SK-N-SH treated with all-trans-retinoic acid at 6 μM for 48 hours (cell line): ENCODE data around the gene UCP2.

Experiments used
- ATAC-seq: fragments of 200-7000 bp; cut with Tn5 transposase; 3 replicates; pipeline ENCODE4 v1.9.1; 2020; ENCODE audit warnings: mild to moderate bottlenecking, moderate library complexity
- ARNTL ChIP-seq: fragments of 450-650 bp; formaldehyde crosslinking; IDR thresholded peaks from 2 replicates; pipeline ENCODE4 v1.5.0; 2020; ENCODE audit warnings: low read depth, mild to moderate bottlenecking, moderate library complexity, borderline replicate concordance
- BACH2 ChIP-seq: fragments of 250-450 bp; sonication (Bioruptor Pico); IDR thresholded peaks from 2 replicates; pipeline ENCODE4 v1.9.0; 2021; ENCODE audit warnings: mild to moderate bottlenecking, borderline replicate concordance
- CSDC2 ChIP-seq: fragments of 250-450 bp; sonication (Bioruptor Pico); IDR thresholded peaks from 2 replicates; pipeline ENCODE4 v1.5.0; 2020; ENCODE audit warnings: mild to moderate bottlenecking, moderate library complexity
- ESRRG ChIP-seq: fragments of 250-450 bp; sonication (Bioruptor Pico); IDR thresholded peaks from 2 replicates; pipeline ENCODE4 v1.6.1; 2021; ENCODE audit warnings: mild to moderate bottlenecking
- GLIS3 ChIP-seq: fragments of 250-450 bp; sonication (Bioruptor Pico); IDR thresholded peaks from 2 replicates; pipeline ENCODE4 v1.5.0; 2020; ENCODE audit warnings: mild to moderate bottlenecking, moderate library complexity
- ISL1 ChIP-seq: fragments of 250-450 bp; sonication (Bioruptor Pico); IDR thresholded peaks from 2 replicates; pipeline ENCODE4 v2.1.2; 2022; ENCODE audit warnings: mild to moderate bottlenecking, moderate library complexity
- OSR1 ChIP-seq: fragments of 250-450 bp; sonication (Bioruptor Pico); IDR thresholded peaks from 2 replicates; pipeline ENCODE4 v1.8.0; 2022; ENCODE audit warnings: moderate library complexity, mild to moderate bottlenecking, inconsistent platforms
- PPARA ChIP-seq: fragments of 250-450 bp; sonication (Bioruptor Pico); IDR thresholded peaks from 2 replicates; pipeline ENCODE4 v1.5.0; 2020; ENCODE audit warnings: mild to moderate bottlenecking, borderline replicate concordance
- RARB ChIP-seq: fragments of 250-450 bp; sonication (Bioruptor Pico); IDR thresholded peaks from 2 replicates; pipeline ENCODE4 v1.8.0; 2021; ENCODE audit warnings: mild to moderate bottlenecking, moderate library complexity
- SNAI2 ChIP-seq: fragments of 250-450 bp; sonication (Bioruptor Pico); IDR thresholded peaks from 2 replicates; pipeline ENCODE4 v1.5.0; 2020; ENCODE audit warnings: mild to moderate bottlenecking, moderate library complexity
- TCF4 ChIP-seq: fragments of 250-450 bp; sonication (Bioruptor Pico); IDR thresholded peaks from 2 replicates; pipeline ENCODE4 v1.8.0; 2021; ENCODE audit warnings: mild to moderate bottlenecking, moderate library complexity, borderline replicate concordance
- TOX ChIP-seq: fragments of 250-450 bp; sonication (Bioruptor Pico); IDR thresholded peaks from 2 replicates; pipeline ENCODE4 v1.8.0; 2021; ENCODE audit warnings: mild to moderate bottlenecking, moderate library complexity, borderline replicate concordance
- ZC3H10 ChIP-seq: fragments of 250-450 bp; sonication (Bioruptor Pico); IDR thresholded peaks from 2 replicates; pipeline ENCODE4 v1.5.1; 2021; ENCODE audit warnings: mild to moderate bottlenecking, moderate library complexity
- ZFP3 ChIP-seq: fragments of 250-450 bp; sonication (Bioruptor Pico); IDR thresholded peaks from 2 replicates; pipeline ENCODE4 v1.5.0; 2020; ENCODE audit warnings: mild to moderate bottlenecking, moderate library complexity
- ZNF565 ChIP-seq: fragments of 450-650 bp; formaldehyde crosslinking; conservative IDR thresholded peaks from 2 replicates; pipeline ENCODE4 v1.5.0; 2020; ENCODE audit warnings: low read depth, mild to moderate bottlenecking, moderate library complexity
- ZNF70 ChIP-seq: fragments of 450-650 bp; formaldehyde crosslinking; IDR thresholded peaks from 2 replicates; pipeline ENCODE4 v1.5.0; 2020; ENCODE audit warnings: mild to moderate bottlenecking, moderate library complexity
- ZNF8 ChIP-seq: fragments of 450-650 bp; formaldehyde crosslinking; IDR thresholded peaks from 2 replicates; pipeline ENCODE4 v1.5.0; 2020; ENCODE audit warnings: mild to moderate bottlenecking, moderate library complexity
- TF ChIP-seq, protein P1 (sequence below): fragments of 250-450 bp; sonication (Bioruptor Pico); IDR thresholded peaks from 2 replicates; pipeline ENCODE4 v1.5.1; 2021; ENCODE audit warnings: mild to moderate bottlenecking, moderate library complexity
- TF ChIP-seq, protein P2 (sequence below): fragments of 250-450 bp; sonication (Bioruptor Pico); IDR thresholded peaks from 2 replicates; pipeline ENCODE4 v1.8.0; 2021; ENCODE audit warnings: low read depth, mild to moderate bottlenecking, moderate library complexity, borderline replicate concordance
- TF ChIP-seq, protein P3 (sequence below): fragments of 250-450 bp; sonication (Bioruptor Pico); IDR thresholded peaks from 2 replicates; pipeline ENCODE4 v1.5.0; 2020; ENCODE audit warnings: mild to moderate bottlenecking, moderate library complexity

The UCP2 gene

DNA sequence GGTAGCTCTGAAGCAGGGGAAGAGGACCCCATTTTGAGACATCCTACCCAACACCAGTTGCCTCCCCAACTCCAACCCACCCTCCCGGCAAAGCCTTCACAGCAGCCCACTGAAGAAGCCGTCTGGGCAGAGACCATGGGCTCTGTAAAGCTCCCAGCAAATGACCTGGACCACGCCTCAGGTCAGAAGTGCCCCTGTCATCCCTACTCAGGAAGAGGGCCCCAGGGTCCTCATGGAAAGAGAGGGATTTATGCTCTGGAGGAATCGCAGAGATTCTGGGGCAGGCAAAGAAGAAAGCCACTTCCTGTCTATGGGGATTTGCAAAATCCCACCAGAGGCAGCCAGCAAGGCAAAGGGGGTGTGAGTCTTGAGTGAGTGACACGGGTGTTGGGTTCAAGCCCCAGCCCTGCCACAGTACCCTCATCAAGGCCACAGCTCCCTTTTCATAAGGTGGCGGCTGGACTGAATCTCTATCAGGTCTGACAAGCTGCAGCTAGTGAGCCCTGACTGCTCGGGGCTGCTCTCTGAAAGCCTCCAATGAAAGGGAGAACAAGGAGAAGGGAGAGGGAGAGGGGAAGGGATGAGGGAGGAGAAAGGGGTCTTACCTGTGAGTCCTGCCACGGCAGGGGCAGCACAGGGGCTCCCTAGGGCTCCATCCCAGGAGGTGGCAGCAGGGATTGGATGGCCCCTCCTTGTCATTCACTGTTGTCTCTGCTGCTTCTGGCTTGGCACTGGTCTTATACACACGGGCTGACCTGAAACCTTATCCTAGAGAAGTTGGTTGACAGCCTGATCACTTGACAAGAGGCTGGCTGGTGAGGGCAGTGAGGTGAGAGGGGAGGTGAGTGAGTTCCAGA, 26.0 kb upstream of the UCP2 start, which contains the start of gene UCP3:
UCP3 (minus strand) TSS at position 713 of the 857 bp plus-strand sequence. CDS start 2,043 bp downstream, outside the sequence.
- ATAC-seq, result no peak
- no peak for TF ChIP-seq OSR1 (CRISPR knock-in tag)

DNA sequence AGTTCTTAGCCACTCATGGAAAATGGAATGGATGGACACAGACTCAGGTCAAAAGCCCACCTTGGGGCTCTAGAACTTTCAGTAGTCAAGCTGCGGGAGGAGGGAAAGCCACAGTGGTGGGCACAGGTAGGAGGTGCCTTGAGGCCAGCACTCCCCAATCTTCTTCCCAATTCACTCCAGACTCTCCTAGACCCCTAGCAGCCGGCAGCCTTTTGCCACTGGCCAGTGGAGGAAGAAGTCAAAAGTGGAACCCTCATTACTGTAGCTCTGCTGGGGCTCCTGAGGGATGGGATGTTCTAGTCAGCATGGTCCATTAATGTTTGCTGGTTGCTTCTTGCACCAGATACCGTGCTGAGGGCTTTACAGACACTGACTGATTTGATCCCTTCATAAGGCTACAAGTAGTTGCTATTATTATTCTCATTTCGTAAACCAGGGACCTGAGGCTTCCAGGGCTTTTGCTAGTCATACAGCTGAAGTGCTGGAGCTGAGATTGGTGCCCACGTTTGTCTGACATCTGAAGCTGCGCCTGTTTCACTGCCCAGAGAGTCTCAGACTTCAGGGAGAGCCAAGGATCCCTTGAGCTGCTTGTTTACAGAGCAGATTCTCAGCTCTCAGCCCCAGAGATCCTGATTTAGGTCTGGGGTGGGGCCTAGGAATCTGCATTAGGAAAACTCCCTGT, 25.2 kb upstream of the UCP2 start:
- no peak for TF ChIP-seq ZNF70 (CRISPR knock-in tag)
- TF ChIP-seq, protein P1, sequence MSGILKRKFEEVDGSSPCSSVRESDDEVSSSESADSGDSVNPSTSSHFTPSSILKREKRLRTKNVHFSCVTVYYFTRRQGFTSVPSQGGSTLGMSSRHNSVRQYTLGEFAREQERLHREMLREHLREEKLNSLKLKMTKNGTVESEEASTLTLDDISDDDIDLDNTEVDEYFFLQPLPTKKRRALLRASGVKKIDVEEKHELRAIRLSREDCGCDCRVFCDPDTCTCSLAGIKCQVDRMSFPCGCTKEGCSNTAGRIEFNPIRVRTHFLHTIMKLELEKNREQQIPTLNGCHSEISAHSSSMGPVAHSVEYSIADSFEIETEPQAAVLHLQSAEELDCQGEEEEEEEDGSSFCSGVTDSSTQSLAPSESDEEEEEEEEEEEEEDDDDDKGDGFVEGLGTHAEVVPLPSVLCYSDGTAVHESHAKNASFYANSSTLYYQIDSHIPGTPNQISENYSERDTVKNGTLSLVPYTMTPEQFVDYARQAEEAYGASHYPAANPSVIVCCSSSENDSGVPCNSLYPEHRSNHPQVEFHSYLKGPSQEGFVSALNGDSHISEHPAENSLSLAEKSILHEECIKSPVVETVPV (CRISPR knock-in tag), result no peak
- TF ChIP-seq ISL1 (CRISPR knock-in tag), result no peak
- no peak for TF ChIP-seq ZNF565 (CRISPR knock-in tag)
- no peak for TF ChIP-seq GLIS3
- TF ChIP-seq OSR1 (CRISPR knock-in tag), result no peak
- no peak for TF ChIP-seq TCF4
- no peak for TF ChIP-seq ZFP3 (CRISPR knock-in tag)
- TF ChIP-seq ZNF8, result no peak
- TF ChIP-seq, protein P2, sequence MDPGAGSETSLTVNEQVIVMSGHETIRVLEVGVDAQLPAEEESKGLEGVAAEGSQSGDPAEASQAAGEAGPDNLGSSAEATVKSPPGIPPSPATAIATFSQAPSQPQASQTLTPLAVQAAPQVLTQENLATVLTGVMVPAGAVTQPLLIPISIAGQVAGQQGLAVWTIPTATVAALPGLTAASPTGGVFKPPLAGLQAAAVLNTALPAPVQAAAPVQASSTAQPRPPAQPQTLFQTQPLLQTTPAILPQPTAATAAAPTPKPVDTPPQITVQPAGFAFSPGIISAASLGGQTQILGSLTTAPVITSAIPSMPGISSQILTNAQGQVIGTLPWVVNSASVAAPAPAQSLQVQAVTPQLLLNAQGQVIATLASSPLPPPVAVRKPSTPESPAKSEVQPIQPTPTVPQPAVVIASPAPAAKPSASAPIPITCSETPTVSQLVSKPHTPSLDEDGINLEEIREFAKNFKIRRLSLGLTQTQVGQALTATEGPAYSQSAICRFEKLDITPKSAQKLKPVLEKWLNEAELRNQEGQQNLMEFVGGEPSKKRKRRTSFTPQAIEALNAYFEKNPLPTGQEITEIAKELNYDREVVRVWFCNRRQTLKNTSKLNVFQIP (CRISPR knock-in tag), result no peak
- TF ChIP-seq PPARA, result no peak
- no peak for TF ChIP-seq RARB (CRISPR knock-in tag)
- TF ChIP-seq ARNTL, result no peak
- TF ChIP-seq ESRRG, result no peak
- no peak for ATAC-seq

DNA sequence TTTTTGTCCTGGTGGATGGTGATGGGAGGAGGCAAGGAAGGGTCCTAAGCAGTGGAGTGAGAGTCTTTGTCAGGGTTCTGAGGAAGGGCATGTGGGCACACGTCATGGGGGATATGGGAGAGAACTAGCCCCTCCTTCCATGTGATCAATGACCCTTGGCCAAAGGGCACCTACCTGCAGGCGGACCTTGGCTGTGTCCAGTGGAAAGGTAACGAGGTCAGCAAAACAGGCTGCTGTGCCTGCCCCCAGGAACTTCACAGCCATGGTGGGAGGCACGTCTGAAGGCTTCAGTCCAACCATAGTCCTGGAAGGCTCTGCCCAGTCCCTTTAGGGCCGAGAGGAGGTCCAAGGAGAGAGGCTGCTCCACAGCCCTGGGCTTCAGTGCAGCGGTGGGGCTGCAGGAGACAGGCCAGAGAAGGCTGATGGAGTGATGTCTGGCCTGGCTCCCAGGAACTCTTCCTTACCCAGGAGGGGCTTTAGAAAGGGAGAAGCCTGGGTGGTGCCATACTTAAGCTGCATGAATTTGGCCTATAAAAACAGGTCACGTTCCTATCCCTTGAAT, 24.2 kb upstream of the UCP2 start:
- ATAC-seq, result no peak
- TF ChIP-seq, protein P1 (CRISPR knock-in tag), result no peak
- TF ChIP-seq, protein P3, sequence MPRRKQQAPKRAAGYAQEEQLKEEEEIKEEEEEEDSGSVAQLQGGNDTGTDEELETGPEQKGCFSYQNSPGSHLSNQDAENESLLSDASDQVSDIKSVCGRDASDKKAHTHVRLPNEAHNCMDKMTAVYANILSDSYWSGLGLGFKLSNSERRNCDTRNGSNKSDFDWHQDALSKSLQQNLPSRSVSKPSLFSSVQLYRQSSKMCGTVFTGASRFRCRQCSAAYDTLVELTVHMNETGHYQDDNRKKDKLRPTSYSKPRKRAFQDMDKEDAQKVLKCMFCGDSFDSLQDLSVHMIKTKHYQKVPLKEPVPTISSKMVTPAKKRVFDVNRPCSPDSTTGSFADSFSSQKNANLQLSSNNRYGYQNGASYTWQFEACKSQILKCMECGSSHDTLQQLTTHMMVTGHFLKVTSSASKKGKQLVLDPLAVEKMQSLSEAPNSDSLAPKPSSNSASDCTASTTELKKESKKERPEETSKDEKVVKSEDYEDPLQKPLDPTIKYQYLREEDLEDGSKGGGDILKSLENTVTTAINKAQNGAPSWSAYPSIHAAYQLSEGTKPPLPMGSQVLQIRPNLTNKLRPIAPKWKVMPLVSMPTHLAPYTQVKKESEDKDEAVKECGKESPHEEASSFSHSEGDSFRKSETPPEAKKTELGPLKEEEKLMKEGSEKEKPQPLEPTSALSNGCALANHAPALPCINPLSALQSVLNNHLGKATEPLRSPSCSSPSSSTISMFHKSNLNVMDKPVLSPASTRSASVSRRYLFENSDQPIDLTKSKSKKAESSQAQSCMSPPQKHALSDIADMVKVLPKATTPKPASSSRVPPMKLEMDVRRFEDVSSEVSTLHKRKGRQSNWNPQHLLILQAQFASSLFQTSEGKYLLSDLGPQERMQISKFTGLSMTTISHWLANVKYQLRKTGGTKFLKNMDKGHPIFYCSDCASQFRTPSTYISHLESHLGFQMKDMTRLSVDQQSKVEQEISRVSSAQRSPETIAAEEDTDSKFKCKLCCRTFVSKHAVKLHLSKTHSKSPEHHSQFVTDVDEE, result no peak
- TF ChIP-seq ZNF565 (CRISPR knock-in tag) (no peak), ZFP3 (CRISPR knock-in tag) (no peak), PPARA (no peak), ZNF70 (CRISPR knock-in tag) (no peak), BACH2 (no peak), ZC3H10 (no peak), CSDC2 (CRISPR knock-in tag) (no peak), TOX (CRISPR knock-in tag) (no peak), SNAI2 (no peak)
- TF ChIP-seq, protein P2 (CRISPR knock-in tag), result no peak
